ENCODE measurements around the gene PLK5.
"Not testable (repeated sequence)": the region's sequence is repeated elsewhere in the genome, so short reads cannot be mapped to it uniquely, and the experiment has no call there.

The PLK5 gene

GRCh38 chr19:1524287-1524971 lies 552 bp downstream of the PLK5 start:
- Mint-ChIP-seq H3K4me3 (peak overlapping the region; percentile 64), H3K27ac (no peak overlapping the region), H3K4me1 (ENCODE audit: low read depth) (peaks cover 6% of the 10 kb centered on the region), H3K9me3 (ENCODE audit: low read depth) (no peaks in the 10 kb centered on the region), H3K36me3 (no peaks in the 10 kb centered on the region), H3K27me3 (peaks cover 17% of the 10 kb centered on the region)

- no peaks in the 10 kb centered on the region for H3K9me3 Mint-ChIP-seq (ENCODE audit: low read depth)
- H3K27me3 Mint-ChIP-seq, result peaks cover 17% of the 10 kb centered on the region
- H3K4me3 Mint-ChIP-seq, result peak overlapping the region; percentile 64
Measured at GRCh38 chr19:1524972-1525325, 1.1 kb downstream of the PLK5 start.

GRCh38 chr19:1525343-1525742 lies 1.5 kb downstream of the PLK5 start:
- no peak overlapping the region for H3K4me3 Mint-ChIP-seq
- peaks cover 6% of the 10 kb centered on the region for H3K4me1 Mint-ChIP-seq (ENCODE audit: low read depth)
- H3K36me3 Mint-ChIP-seq, result no peaks in the 10 kb centered on the region
- H3K9me3 Mint-ChIP-seq (ENCODE audit: low read depth), result no peaks in the 10 kb centered on the region
- H3K27ac Mint-ChIP-seq, result no peak overlapping the region
- peaks cover 17% of the 10 kb centered on the region for H3K27me3 Mint-ChIP-seq

More at GRCh38 chr19:1524972-1525325, 1.1 kb downstream of the PLK5 start:
- Mint-ChIP-seq H3K4me1 (ENCODE audit: low read depth) (peaks cover 6% of the 10 kb centered on the region), H3K27ac (no peak overlapping the region), H3K36me3 (no peaks in the 10 kb centered on the region)

- Mint-ChIP-seq H3K4me3 (no peak overlapping the region), H3K27me3 (peaks cover 16% of the 10 kb centered on the region), H3K27ac (no peak overlapping the region), H3K9me3 (ENCODE audit: low read depth) (no peaks in the 10 kb centered on the region), H3K4me1 (ENCODE audit: low read depth) (peaks cover 6% of the 10 kb centered on the region), H3K36me3 (no peaks in the 10 kb centered on the region)
Measured at GRCh38 chr19:1526066-1526778, 2.3 kb downstream of the PLK5 start.

- Mint-ChIP-seq H3K27ac (no peak overlapping the region), H3K27me3 (peaks cover 17% of the 10 kb centered on the region), H3K4me1 (ENCODE audit: low read depth) (peaks cover 6% of the 10 kb centered on the region), H3K4me3 (no peak overlapping the region), H3K36me3 (no peaks in the 10 kb centered on the region), H3K9me3 (ENCODE audit: low read depth) (no peaks in the 10 kb centered on the region)
Measured at GRCh38 chr19:1526979-1527649, 3.2 kb downstream of the PLK5 start.

GRCh38 chr19:1527650-1528309 lies 3.9 kb downstream of the PLK5 start:
- no peak overlapping the region for H3K4me3 Mint-ChIP-seq
- H3K36me3 Mint-ChIP-seq, result no peaks in the 10 kb centered on the region
- H3K27me3 Mint-ChIP-seq, result peaks cover 17% of the 10 kb centered on the region
- H3K4me1 Mint-ChIP-seq (ENCODE audit: low read depth), result peaks cover 6% of the 10 kb centered on the region
- H3K27ac Mint-ChIP-seq, result no peak overlapping the region
- no peaks in the 10 kb centered on the region for H3K9me3 Mint-ChIP-seq (ENCODE audit: low read depth)

GRCh38 chr19:1528596-1529429 lies 4.9 kb downstream of the PLK5 start:
- H3K36me3 Mint-ChIP-seq, result no peaks in the 10 kb centered on the region
- no peak overlapping the region for H3K4me3 Mint-ChIP-seq
- H3K27me3 Mint-ChIP-seq, result peaks cover 13% of the 10 kb centered on the region
- H3K4me1 Mint-ChIP-seq (ENCODE audit: low read depth), result peaks cover 6% of the 10 kb centered on the region
- no peaks in the 10 kb centered on the region for H3K9me3 Mint-ChIP-seq (ENCODE audit: low read depth)
- no peak overlapping the region for H3K27ac Mint-ChIP-seq

- H3K9me3 Mint-ChIP-seq (ENCODE audit: low read depth), result no peaks in the 10 kb centered on the region
Measured at GRCh38 chr19:1529430-1529816, 5.5 kb downstream of the PLK5 start.

GRCh38 chr19:1530856-1531255 lies 7.0 kb downstream of the PLK5 start:
- not testable (repeated sequence) for H3K9me3 Mint-ChIP-seq (ENCODE audit: low read depth); H3K27ac Mint-ChIP-seq; H3K4me3 Mint-ChIP-seq; H3K4me1 Mint-ChIP-seq (ENCODE audit: low read depth); H3K27me3 Mint-ChIP-seq; H3K36me3 Mint-ChIP-seq

More at GRCh38 chr19:1529430-1529816, 5.5 kb downstream of the PLK5 start:
- Mint-ChIP-seq H3K27me3 (peaks cover 12% of the 10 kb centered on the region), H3K4me1 (ENCODE audit: low read depth) (peaks cover 5% of the 10 kb centered on the region), H3K27ac (no peak overlapping the region), H3K4me3 (no peak overlapping the region), H3K36me3 (no peaks in the 10 kb centered on the region)

- no peaks in the 10 kb centered on the region for H3K36me3 Mint-ChIP-seq
- H3K27me3 Mint-ChIP-seq, result peaks cover 3% of the 10 kb centered on the region
- no peaks in the 10 kb centered on the region for H3K4me1 Mint-ChIP-seq (ENCODE audit: low read depth)
- H3K27ac Mint-ChIP-seq, result no peak overlapping the region
- no peak overlapping the region for H3K4me3 Mint-ChIP-seq
- H3K9me3 Mint-ChIP-seq (ENCODE audit: low read depth), result no peaks in the 10 kb centered on the region
Measured at GRCh38 chr19:1531587-1531986, 7.7 kb downstream of the PLK5 start.

GRCh38 chr19:1532003-1532402 lies 8.1 kb downstream of the PLK5 start:
- H3K9me3 Mint-ChIP-seq (ENCODE audit: low read depth), result no peaks in the 10 kb centered on the region
- no peak overlapping the region for H3K27ac Mint-ChIP-seq
- no peaks in the 10 kb centered on the region for H3K4me1 Mint-ChIP-seq (ENCODE audit: low read depth)
- no peak overlapping the region for H3K4me3 Mint-ChIP-seq
- peaks cover 3% of the 10 kb centered on the region for H3K27me3 Mint-ChIP-seq
- H3K36me3 Mint-ChIP-seq, result no peaks in the 10 kb centered on the region

GRCh38 chr19:1533510-1534150 lies 9.8 kb downstream of the PLK5 start:
- Mint-ChIP-seq H3K4me1 (ENCODE audit: low read depth) (no peaks in the 10 kb centered on the region), H3K27me3 (peaks cover 3% of the 10 kb centered on the region), H3K4me3 (no peak overlapping the region), H3K27ac (no peak overlapping the region), H3K9me3 (ENCODE audit: low read depth) (no peaks in the 10 kb centered on the region), H3K36me3 (no peaks in the 10 kb centered on the region)

GRCh38 chr19:1534972-1535371 lies 11.1 kb downstream of the PLK5 start:
- Mint-ChIP-seq H3K36me3 (no peaks in the 10 kb centered on the region), H3K27me3 (peaks cover 3% of the 10 kb centered on the region), H3K27ac (no peak overlapping the region), H3K4me3 (no peak overlapping the region), H3K9me3 (ENCODE audit: low read depth) (no peaks in the 10 kb centered on the region), H3K4me1 (ENCODE audit: low read depth) (no peaks in the 10 kb centered on the region)

- not testable (repeated sequence) for H3K27ac Mint-ChIP-seq, H3K27me3 Mint-ChIP-seq, H3K4me3 Mint-ChIP-seq
Measured at GRCh38 chr19:1535699-1536098, 11.8 kb downstream of the PLK5 start.

More at GRCh38 chr19:1535699-1536098, 11.8 kb downstream of the PLK5 start:
- H3K9me3 Mint-ChIP-seq (ENCODE audit: low read depth); H3K4me1 Mint-ChIP-seq (ENCODE audit: low read depth); H3K36me3 Mint-ChIP-seq: not testable (repeated sequence)

Measured in activated naive CD8-positive, alpha-beta T cell (primary cell).